ENCODE results near the gene LRRC71. TPM values are rescaled to one million over a fixed set of nuclear protein-coding genes. Genes with fewer than 3 reads are reported as not detected.

The LRRC71 gene
- total and polyA plus RNA-seq, 2 donors (not counting 1 experiment from before 2014, with no cell fraction given): not detected

GRCh38 chr1:156892190-156893047 is 28.0 kb upstream of the LRRC71 start:
- H3K4me1 Mint-ChIP-seq: peaks cover 15% of the 10 kb centered on the region
- H3K4me3 ChIP-seq (ENCODE audit: control extremely low read depth in 1 of 5, extremely low read depth in 1 of 5, insufficient read depth in 1 of 5, low read depth in 2 of 5, low read length in 4 of 5): peak overlapping the region in 2 of 5 experiments; percentile 2 to 17
- H3K27me3 ChIP-seq (replicated peaks in 1 of 4; ENCODE audit: control extremely low read depth in 1 of 4, control insufficient read depth in 3 of 4, insufficient read depth in 4 of 4, low read length in 3 of 4): peaks cover 0 to 66% (median 28%) of the 10 kb centered on the region in 4 experiments
- ATAC-seq (ENCODE audit: low read depth) (peak; percentile 85), DNase-seq (peak; percentile 83)
- H3K4me1 ChIP-seq (ENCODE audit: control insufficient read depth in 2 of 2, insufficient read depth in 2 of 2, low read length in 2 of 2): peaks cover 21 to 24% of the 10 kb centered on the region in 2 donors
- peak overlapping the region; percentile 60 for H3K4me2 ChIP-seq (replicated peaks; ENCODE audit: low read depth, low read length, poor library complexity, severe bottlenecking)
- no peaks in the 10 kb centered on the region for H3K36me3 ChIP-seq (replicated peaks in 1 of 2; ENCODE audit: control extremely low read depth in 1 of 2, control insufficient read depth in 1 of 2, extremely low read depth in 1 of 2, insufficient read depth in 2 of 2, low read length in 1 of 2)
- H3K9me3 Mint-ChIP-seq (ENCODE audit: insufficient read depth): no peaks in the 10 kb centered on the region
- intact Hi-C loops (cut with micrococcal nuclease): no loop called here
- peak overlapping the region; percentile 78 for H3K4me3 Mint-ChIP-seq
- ChIA-PET CTCF (interaction anchor here (0.6 to 4.7 kb wide), 5 partner anchors 9 to 265 kb away, joined by 3 to 84 read pairs (median 4); no protein-coding TSS in a partner anchor), POLR2A (interaction anchor here (0.7 kb wide), 1 partner anchor 76 kb away, joined by 6 read pairs; no protein-coding TSS in a partner anchor)
- no peak overlapping the region for H3K27ac Mint-ChIP-seq
- TF ChIP-seq EZH2 (IDR thresholded peaks at IDR 0.05; ENCODE audit: borderline replicate concordance, insufficient read depth, low read depth, low read length, poor library complexity, severe bottlenecking) (no peak), CTCF (IDR thresholded peaks at IDR 0.05) (peak; percentile 76)
- H3K9ac ChIP-seq (ENCODE audit: low read length): no peak overlapping the region
- 6% methylated on average over 41 of the region's 48 CpGs for WGBS (ENCODE audit: insufficient coverage)
- H3K27ac ChIP-seq (ENCODE audit: low read length in 2 of 2): no peak overlapping the region
- peak overlapping the region; percentile 14 for H2AFZ ChIP-seq (ENCODE audit: insufficient read depth, low read depth, low read length, poor library complexity, severe bottlenecking)
- no peaks in the 10 kb centered on the region for H3K79me2 ChIP-seq (ENCODE audit: control insufficient read depth, insufficient read depth, low read length)
- peaks cover 68% of the 10 kb centered on the region for H3K27me3 Mint-ChIP-seq
- H3K9me3 ChIP-seq (ENCODE audit: control extremely low read depth in 1 of 3, control insufficient read depth in 2 of 3, insufficient read depth in 1 of 3, low read length in 2 of 3): peaks cover 0 to 14% (median 0%) of the 10 kb centered on the region in 3 donors
- H4K20me1 ChIP-seq (ENCODE audit: control insufficient read depth, insufficient read depth, low read length, poor library complexity, severe bottlenecking): no peaks in the 10 kb centered on the region
